NT2/D1 (cell line): Measurements from ENCODE around the gene KRTCAP2.
"Not testable (repeated sequence)": the region's sequence is repeated elsewhere in the genome, so short reads cannot be mapped to it uniquely, and the experiment has no call there.

Source experiments
- SUZ12 ChIP-seq: IDR thresholded peaks from 2 replicates; pipeline ENCODE4 v1.6.1; 2011; ENCODE audit not compliant: insufficient read length, insufficient read depth; ENCODE audit errors: extremely low read depth
- YY1 ChIP-seq: IDR thresholded peaks from 2 replicates; pipeline ENCODE4 v1.6.1; 2011; ENCODE audit not compliant: insufficient read length, insufficient read depth

- TF ChIP-seq YY1, SUZ12: not testable (repeated sequence)
Observed at GRCh38 chr1:155211381-155212050, 38.4 kb upstream of the KRTCAP2 start.
